ENCODE results near the gene FBXL22.
"Not testable (repeated sequence)": the region's sequence is repeated elsewhere in the genome, so short reads cannot be mapped to it uniquely, and the experiment has no call there.

FBXL22 gene

DNA sequence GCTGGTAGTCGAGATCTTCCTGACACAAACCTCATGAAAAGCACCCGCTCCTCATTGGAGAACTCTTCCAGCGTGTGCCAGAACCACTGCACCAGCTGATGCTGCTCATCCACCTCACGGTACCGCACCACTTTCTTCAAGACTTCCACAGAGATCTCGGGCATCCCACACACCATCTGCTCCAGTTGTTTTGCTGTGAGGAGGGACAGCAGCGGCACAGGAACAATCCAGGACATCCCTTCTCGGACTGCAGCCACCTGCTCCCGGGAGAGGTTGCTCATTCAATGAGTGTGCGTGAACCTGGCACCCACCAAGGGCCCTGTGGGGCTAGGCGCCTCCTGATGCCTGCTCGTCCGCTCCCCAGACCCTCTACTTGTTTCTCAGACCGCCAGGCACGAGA lies 15.1 kb downstream of the FBXL22 start:
- DNase-seq (ENCODE audit: low read depth), result no peak

DNA sequence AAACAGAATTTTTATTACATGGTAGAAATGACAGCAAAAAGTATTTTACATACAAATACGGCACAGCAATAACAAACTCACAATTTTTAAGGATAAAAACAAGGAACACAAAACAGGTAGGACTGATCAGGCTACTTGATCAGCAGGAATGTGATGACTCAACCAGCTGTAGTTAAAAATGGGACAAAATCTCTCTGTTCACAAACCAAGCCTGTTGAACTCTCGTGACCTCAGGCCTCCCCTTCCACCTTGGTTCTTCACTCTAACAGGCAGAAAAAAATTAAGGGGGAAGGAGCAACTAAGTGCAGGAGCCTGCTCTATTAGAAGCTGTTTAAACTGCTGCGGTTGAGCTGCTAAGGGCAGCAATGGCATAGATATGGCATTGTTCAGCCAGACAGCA lies 18.7 kb downstream of the FBXL22 start:
- DNase-seq (ENCODE audit: low read depth), result no peak

DNA sequence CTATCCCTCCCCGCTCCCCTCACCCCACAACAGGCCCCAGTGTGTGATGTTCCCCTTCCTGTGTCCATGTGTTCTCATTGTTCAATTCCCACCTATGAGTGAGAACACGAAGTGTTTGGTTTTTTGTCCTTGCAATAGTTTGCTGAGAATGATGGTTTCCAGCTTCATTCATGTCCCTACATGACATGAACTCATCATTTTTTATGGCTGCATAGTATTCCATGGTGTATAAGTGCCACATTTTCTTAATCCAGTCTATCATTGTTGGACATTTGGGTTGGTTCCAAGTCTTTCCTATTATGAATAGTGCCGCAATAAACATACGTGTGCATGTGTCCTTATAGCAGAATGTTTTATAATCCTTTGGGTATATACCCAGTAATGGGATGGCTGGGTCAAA lies 20.0 kb downstream of the FBXL22 start:
- not testable (repeated sequence) for DNase-seq (ENCODE audit: low read depth)

DNA sequence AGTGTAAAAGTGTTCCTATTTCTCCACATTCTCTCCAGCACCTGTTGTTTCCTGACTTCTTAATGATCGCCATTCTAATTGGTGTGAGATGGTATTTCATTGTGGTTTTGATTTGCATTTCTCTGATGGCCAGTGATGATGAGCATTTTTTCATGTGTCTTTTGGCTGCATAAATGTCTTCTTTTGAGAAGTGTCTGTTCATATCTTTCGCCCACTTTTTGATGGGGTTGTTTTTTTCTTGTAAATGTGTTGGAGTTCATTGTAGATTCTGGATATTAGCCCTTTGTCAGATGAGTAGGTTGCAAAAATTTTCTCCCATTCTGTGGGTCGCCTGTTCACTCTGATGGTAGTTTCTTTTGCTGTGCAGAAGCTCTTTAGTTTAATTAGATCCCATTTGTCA lies 20.4 kb downstream of the FBXL22 start:
- DNase-seq (ENCODE audit: low read depth), result not testable (repeated sequence)

DNA sequence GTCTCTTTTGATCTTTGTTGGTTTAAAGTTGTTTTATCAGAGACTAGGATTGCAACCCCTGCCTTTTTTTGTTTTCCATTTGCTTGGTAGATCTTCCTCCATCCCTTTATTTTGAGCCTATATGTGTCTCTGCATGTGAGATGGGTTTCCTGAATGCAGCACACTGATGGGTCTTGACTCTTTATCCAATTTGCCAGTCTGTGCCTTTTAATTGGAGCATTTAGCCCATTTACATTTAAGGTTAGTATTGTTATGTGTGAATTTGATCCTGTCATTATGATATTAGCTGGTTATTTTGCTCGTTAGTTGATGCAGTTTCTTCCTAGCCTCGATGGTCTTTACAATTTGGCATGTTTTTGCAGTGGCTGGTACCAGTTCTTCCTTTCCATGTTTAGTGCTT lies 23.6 kb downstream of the FBXL22 start:
- not testable (repeated sequence) for DNase-seq (ENCODE audit: low read depth)

DNA sequence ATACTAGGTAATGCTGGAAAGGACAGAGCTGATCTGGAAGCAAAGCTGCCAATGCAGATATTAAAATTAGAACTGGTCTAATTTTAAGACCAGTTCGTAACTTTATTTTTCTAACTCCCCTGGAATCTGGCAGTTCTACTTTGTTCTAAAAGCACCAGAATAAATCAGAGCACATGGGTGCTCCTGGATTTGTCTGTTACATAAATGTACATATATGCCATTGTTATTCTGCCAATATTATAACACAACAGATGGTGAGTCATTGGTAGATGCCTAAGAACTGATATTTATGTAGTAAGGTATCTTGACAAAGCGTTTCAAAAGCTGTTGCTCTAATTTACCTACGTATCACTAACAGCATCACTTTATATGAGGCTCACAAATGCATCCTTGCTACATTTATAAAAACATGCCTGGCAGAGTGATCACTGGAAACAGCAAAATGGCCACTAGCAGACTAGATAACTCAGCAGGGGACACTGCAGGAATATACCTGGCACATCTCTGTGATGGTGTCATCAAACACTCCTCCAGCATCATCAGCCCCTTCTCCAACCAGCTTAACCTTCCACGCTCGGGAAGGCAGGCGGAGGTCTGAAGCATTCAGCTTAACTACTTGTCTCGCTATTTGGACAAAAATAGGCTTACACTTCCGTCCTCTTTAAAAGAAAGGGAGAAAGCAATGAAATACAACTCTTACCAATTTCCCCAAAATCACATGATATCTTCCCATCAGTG lies 26.2 kb downstream of the FBXL22 start:
- DNase-seq (ENCODE audit: low read depth), result no peak

DNA sequence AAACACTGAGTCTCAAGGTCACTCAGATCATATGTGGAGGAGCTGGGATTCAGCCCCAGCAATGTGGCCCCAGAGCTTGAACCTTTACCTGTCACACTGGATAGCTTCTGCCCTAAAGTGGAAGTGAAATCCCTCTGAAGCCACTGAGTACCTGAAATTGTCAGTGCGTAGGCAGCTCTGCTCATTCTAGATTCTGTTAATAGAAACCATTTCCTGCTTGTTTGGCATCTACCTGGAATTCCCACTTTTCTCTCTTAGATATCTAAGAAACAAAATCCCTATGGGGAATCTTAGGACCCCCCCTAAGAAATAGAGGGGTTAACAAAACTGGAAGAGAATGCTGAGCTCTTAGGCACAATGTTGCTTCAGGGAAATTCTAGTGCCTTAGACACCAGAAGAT lies 29.8 kb downstream of the FBXL22 start:
- DNase-seq (ENCODE audit: low read depth), result no peak

DNA sequence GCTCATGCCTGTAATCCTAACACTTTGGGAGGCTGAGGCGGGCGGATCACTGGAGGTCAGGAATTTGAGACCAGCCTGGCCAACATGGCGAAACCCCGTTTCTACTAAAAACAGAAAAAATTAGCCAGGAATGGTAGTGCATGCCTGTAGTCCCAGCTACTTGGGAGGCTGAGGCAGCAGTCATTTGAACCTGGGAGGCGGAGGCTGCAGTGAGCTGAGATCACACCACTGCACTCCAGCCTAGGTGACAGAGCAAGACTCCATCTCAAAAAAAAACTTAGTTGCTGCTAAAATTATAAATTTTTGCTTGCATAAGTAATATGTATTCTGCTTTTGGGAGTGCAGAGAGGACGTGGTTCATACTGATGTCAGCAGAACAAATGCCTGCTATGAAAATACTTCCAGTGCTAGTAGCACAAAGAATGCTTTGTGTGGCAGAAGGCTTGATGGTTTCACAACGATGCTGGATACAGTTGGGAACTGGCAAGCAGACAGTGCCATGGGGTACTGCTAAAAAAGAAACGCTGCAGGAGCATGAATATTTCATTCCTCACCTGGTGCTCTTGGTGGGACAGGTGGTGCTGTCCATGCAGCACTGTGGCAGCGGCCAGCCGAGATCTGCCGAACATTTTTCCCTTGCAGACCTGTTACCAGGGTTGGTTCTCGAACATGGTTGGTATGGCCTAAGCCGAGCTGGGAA lies 31.1 kb downstream of the FBXL22 start:
- no peak for DNase-seq (ENCODE audit: low read depth)

DNA sequence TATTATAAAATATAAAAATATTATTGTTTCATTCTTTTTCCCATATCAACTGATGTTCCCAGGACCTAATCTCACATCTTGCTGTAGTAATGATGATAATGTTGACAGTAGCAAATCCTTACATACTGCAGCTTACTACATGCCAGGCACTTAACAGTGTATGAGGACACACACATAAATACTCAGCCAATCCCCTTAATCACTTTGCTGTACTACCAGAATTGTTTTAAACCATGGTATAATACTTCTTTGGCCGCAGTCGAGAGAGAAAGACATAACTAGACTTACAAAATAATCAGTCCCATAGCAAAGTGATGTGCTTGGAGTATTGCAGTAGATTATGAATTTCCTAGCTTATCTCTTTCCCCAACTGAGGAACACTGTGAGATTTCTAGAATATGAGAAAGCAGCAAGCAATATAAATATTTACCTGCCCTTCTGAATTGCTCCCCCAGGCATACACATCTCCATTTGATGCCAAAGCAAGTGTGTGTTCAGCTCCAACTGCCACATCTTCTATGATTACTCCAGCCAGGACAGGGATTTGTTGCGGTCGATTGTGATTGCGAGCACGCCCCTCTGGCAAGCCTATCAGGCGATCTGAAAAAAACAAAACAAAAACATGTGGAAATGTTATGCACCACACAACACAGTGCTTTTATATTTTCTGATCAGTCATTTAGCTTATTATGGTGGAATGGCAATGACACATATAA lies 33.0 kb downstream of the FBXL22 start:
- DNase-seq (ENCODE audit: low read depth), result no peak

DNA sequence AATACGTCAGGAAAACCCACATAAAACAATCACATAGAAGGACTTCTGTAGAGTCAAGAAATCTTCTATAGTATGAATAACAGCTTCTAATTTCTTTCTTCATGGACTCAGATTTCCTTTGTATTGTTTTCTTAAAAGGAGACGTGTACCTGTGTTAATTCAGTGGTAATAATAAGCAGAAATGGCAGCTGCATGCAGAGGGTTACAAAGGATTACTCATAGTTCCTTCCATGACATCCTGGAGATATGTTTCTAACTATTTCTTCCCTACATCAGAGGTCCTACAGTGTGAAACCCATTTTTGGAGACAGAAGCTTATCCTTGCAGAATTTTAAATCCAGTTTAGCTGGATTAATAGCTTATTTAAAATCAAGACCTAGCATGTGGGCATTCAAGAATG lies 36.1 kb downstream of the FBXL22 start:
- DNase-seq (ENCODE audit: low read depth), result no peak

DNA sequence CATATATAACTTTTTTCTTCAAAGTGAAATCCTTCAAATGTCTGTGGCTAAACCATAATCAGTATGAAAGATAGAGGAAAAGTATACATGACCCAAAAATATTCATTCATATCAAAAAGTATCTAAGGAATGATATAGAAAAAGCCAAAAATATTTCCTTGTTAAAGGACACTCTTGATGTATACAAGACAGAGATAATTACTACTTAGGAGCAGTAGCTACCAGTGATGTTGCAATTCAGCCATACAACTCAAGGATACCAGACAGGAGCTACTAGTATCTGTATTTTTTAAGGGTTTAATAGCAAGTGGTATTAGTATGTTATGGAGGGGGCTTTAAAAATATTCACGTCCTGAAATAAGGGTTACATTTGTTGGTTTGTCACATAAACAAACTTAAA lies 37.0 kb downstream of the FBXL22 start:
- DNase-seq (ENCODE audit: low read depth), result no peak

DNA sequence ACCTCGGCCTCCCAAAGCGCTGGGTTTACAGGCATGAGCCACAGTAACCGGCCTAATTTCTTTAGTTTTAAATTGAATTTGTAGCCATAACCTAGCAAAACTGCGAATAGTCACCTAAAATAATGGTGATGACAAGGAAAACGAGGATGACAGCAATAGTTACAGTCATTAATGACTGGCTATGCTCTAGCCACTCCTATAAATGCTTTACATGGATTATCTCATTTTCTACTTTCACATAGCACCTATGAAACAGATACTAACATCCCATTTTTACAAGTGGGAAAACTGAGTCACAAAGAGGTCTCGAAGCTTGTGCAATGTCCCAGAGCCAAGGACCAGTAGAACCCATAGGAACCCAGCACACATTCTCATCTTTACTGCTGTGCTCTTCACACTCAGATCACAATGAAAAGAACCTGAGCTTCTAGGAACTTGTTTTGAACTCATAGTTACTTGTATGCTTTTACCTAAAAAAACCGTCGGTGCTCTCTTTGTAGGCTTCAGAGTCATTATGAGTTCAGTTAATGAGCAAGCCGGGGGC lies 39.4 kb downstream of the FBXL22 start:
- DNase-seq (ENCODE audit: low read depth), result no peak

DNA sequence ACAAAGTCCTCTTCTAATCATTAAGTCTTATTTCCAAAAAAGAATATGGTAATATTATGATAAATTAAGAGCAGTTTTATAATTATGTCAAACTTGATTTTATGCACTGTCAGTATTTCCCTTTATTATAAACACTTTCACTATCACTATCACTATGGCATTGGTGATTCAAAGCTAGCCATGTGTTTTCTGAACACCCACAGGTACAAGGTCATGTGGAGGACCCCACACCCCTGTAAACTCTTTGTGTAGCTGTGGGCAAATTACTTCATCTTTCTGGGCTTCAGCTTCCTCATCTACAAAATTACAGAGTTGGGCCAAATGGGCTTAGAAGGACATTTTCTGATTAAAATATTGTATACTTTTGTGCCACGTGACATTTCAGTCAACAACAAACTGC lies 41.7 kb downstream of the FBXL22 start:
- DNase-seq (ENCODE audit: low read depth), result no peak

DNA sequence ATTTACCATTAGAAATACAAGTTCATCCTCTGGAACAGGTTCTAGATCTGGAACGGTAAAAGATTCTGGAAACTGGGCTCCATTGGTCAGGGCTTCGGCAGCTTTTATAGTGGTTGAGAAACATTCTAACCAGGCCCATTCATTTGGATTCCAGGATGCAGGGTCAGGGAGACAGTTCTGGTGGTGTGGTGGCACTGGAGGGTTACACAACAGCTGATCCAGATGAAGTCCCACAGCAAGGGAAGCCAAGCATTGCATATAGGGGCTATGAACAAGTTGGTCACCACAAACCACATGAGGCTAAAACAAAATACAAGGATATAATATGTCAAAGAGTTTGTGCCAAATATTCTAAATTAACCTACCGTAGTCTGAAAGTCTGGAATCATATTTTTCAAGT lies 43.0 kb downstream of the FBXL22 start:
- no peak for DNase-seq (ENCODE audit: low read depth)

All from stimulated activated CD8-positive, alpha-beta memory T cell treated with anti-CD3 and anti-CD28 coated beads, Interleukin-12 subunit alpha, Interleukin-12 subunit beta, amount 100 ng/mL, for 4 hours (primary cell).